T-helper 1 cell treated with Interleukin-12 subunit alpha and Interleukin-12 subunit beta and Interleukin-4 antibody, amounts not matched to agents 30 μg/mL and 1 μg/mL, for 36 hours (primary cell): ENCODE data around the gene AOPEP.

Experiments used
- H3K27ac Mint-ChIP-seq: one replicate; pipeline ENCODE4 v1.8.0; 2021; ENCODE audit warnings: mild to moderate bottlenecking, mixed read lengths
- H3K27me3 Mint-ChIP-seq: one replicate; pipeline ENCODE4 v1.8.0; 2021; ENCODE audit warnings: low read depth, mixed read lengths
- H3K36me3 Mint-ChIP-seq: one replicate; pipeline ENCODE4 v1.8.0; 2021; ENCODE audit warnings: low read depth, mixed read lengths
- H3K4me1 Mint-ChIP-seq: one replicate; pipeline ENCODE4 v1.8.0; 2021; ENCODE audit warnings: low read depth, mixed read lengths
- H3K4me3 Mint-ChIP-seq: one replicate; pipeline ENCODE4 v1.8.0; 2021; ENCODE audit warnings: mild to moderate bottlenecking, moderate library complexity, mixed read lengths
- H3K9me3 Mint-ChIP-seq: one replicate; pipeline ENCODE4 v1.8.0; 2021; ENCODE audit warnings: mixed read lengths

Gene AOPEP

DNA sequence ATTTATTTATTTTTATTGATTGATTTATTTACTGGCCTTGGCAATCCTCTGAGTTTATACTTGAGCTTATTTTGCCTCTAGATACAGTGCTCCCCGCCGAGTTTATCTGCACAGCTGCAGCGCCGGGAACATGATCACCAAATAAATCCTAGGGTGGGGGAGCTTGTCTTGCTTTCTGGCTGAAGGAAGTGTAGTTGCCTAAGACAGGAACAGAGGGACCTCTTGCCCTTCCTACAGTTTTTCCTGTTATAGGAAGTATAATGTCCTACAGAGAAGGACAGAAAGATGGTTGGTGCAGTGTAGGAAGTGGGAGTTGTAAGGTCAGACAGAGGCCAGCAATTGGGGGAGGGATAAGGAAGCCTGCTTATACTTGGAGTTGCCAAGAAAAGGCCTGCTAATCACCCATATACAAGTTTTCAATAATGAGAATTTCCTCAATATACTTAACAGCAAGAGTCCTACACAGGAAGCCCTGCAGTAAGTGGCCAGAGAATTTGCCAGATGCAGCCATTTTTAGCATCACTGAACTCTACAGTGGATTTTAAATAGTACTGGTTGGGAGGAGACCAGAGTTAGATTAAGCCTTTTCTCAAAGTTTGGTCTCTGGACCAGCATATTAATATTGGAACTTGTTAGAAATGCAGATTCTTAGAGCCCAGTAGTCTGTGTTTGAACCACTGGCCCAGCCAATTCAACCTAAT, 7.7 kb downstream of the AOPEP start:
- Mint-ChIP-seq H3K9me3 (no peaks in the 10 kb centered on the region), H3K36me3 (peaks cover 3% of the 10 kb centered on the region), H3K4me1 (no peaks in the 10 kb centered on the region), H3K27ac (no peak overlapping the region), H3K27me3 (no peaks in the 10 kb centered on the region), H3K4me3 (no peak overlapping the region)

DNA sequence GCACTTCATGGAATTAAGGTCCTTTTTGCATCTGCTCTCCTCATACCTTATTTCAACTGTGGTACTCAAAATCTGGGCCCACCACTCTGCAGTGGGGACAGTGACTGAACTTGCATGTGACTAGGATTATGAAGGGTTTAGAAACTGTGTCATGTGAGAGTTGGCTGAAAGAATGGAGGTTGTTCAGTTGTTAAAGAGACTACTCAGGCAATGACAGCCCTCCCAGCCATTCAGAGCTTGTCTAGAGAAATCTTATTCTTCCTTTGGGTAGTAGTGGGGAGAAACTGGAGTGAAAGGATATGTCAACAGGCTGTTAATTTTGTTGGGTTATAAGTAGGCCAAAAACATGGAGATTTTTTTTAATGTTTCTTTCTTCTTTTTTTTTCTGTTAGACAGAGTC, 10.3 kb downstream of the AOPEP start:
- Mint-ChIP-seq H3K36me3 (peaks cover 3% of the 10 kb centered on the region), H3K4me3 (no peak overlapping the region), H3K4me1 (no peaks in the 10 kb centered on the region), H3K9me3 (no peaks in the 10 kb centered on the region), H3K27me3 (no peaks in the 10 kb centered on the region), H3K27ac (no peak overlapping the region)

DNA sequence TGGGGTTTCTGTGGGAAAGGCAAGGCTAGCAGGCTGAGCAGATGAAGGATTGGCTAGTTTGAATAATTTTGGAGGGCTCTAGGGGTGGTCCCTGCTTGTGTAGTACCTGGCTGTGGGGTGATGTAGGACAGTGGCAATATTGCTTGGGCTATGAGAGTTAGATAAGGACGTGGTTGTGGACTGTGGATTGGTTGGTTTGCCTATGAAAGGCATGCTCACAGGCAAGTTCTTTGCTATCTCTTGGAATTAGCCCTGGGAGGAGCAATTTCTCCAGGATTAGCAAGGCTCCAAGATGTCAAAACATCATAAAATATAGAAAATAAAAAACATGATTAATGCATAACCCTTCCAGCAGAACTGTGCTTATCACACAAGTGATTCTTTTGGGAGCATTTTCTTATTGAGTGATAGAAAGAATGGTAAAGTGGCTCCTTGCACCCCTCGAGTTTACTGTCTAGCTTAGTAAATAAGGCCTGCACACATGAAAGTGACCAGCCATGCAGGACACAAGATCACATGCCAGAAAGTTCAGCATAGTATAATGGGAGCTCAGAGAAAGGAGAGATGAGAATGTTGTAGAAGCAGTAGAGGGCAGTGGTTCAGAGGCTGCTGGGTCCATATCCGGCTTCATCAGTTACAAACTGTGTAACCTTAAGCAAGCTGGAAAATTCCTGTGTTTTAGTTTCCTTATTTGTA, 13.8 kb downstream of the AOPEP start:
- Mint-ChIP-seq H3K4me1 (no peaks in the 10 kb centered on the region), H3K27ac (no peak overlapping the region), H3K4me3 (no peak overlapping the region), H3K36me3 (peaks cover 9% of the 10 kb centered on the region), H3K27me3 (no peaks in the 10 kb centered on the region), H3K9me3 (no peaks in the 10 kb centered on the region)

DNA sequence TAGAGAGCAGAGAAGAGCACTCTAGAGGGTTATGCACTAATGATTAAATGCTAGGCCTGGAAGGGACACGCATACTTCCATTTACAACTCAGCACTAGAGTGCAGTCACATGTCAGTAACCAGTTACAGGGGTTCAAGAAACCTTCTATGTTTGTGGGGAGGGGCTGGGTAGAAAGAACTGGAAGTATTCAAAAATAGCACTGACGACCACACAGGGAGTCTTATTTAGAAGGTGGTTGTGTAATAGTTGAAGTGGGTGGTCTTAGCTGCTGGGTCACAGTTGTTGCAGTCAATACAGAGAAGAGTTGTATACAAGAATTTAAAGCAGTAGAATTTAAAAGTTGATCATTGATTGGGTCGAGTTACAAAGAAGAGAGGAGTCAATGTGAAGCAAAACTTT, 15.4 kb downstream of the AOPEP start:
- H3K4me1 Mint-ChIP-seq, result no peaks in the 10 kb centered on the region
- H3K27me3 Mint-ChIP-seq, result no peaks in the 10 kb centered on the region
- H3K4me3 Mint-ChIP-seq, result no peak overlapping the region
- H3K36me3 Mint-ChIP-seq, result peaks cover 9% of the 10 kb centered on the region
- H3K27ac Mint-ChIP-seq, result no peak overlapping the region
- H3K9me3 Mint-ChIP-seq, result peaks cover 3% of the 10 kb centered on the region

DNA sequence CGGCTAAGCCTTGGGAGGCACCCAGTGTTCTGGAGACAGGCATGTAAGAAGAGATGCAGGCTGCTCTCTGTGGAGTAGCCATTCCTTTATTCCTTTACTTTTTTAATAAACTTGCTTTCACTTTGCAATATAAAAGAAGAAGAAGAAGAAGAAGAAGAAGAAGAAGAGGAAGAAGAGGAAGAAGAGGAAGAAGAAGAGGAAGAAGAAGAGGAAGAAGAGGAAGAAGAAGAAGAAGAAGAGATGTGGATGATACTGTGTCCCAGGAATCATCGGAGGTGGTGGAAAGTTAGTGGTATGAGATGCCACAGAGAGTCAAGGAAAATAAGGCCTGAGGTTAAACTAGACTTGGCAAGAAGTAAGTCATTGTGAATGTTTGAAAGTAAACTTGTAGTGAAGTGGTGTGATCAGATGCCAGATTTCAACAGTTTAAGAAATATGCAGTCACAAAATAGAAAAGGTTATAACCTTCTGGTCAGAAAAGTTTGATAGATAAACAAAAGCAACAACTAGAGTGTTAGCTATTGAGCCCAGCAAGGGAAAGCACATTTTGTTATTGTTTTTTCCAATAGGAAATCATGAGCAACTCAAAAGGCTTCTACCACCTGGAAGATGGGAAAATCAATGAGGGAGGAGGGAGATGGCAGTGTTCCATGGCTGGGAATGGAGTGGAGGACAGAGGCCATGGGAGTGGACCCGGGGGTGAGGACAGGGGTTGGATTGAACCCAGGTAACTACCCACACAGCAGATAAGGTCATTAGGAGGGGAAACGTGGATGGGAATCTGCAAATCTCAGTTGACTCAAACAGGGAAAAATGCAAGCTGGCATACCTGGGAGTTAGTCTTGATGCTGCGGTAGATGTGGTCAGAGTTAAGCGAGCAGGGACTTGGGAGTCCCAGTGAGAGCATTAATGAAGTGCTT, 16.8 kb downstream of the AOPEP start:
- H3K4me3 Mint-ChIP-seq, result no peak overlapping the region
- H3K27ac Mint-ChIP-seq, result no peak overlapping the region
- H3K36me3 Mint-ChIP-seq, result peaks cover 12% of the 10 kb centered on the region
- H3K27me3 Mint-ChIP-seq, result no peaks in the 10 kb centered on the region
- peaks cover 8% of the 10 kb centered on the region for H3K9me3 Mint-ChIP-seq
- no peaks in the 10 kb centered on the region for H3K4me1 Mint-ChIP-seq

DNA sequence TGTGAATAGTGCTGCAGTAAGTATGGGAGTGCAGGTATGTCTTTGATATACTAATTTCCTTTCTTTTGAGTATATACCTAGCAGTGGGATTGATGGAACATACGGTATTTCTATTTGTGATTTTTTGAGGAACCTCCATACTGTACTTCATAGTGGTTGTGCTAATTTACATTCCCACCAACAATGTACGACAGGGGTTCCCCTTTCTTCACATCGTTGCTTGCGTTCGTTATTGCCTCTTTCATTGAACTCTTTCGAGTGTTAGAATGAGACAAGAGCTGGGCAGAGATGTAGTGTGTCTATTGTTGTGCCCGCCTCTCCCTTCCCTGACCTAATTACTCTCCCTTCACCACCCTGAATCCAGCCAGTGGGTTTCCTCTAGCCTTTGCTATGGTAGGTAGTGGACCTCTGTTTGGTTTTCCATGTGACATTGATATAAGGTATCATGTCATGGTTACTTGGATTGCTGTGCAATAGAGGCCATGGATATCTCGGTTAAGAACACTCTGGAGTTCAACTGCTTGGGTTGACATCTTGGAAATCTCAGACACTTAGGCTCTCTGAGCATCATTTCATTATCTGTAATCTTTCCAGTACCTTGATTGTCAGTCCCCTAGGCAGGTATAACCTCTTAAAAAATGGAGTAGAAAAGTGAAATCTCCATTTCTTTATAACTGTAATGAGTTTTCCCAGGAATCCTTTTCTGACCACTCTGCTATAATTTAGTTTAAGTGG, 19.5 kb downstream of the AOPEP start:
- no peak overlapping the region for H3K27ac Mint-ChIP-seq
- H3K9me3 Mint-ChIP-seq, result peaks cover 26% of the 10 kb centered on the region
- H3K36me3 Mint-ChIP-seq, result peaks cover 21% of the 10 kb centered on the region
- no peak overlapping the region for H3K4me3 Mint-ChIP-seq
- no peaks in the 10 kb centered on the region for H3K27me3 Mint-ChIP-seq
- H3K4me1 Mint-ChIP-seq, result no peaks in the 10 kb centered on the region

DNA sequence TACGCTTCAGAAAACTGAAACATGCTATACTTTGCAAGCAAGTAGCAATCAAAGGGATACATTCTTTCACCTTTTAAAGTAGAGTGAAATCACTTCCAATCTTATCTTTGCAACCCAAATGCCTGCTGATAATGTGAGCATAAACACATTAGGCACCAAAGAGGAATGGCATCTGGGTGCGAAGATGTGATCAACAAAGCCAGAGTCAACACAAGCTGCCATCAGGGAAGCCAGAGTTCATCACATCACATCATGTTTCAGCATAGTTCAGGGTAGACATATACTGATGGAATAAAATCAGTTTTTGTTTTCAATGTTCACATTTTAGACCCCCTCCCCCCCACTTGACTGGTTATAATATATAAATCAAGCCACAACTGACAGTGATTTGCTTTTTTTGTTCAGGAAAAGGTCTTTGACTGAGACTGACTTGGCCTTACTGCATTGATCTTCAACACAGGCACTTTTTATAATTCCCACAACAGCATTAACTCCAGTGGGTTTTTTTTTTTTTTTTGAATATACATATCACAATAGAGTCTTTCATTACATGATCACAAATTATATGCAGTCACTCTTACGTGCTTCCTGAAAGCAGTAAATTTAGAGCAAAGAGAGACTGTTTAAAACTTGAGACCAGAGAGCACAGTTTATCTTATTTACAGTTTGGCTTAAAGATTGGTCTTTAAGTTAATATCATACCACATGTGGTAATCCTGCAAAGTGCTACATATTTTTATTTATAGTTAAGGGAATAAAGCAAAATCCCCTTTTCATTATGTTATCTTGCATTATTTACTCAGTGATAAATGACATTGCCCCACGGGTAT, 20.3 kb downstream of the AOPEP start:
- H3K4me1 Mint-ChIP-seq, result no peaks in the 10 kb centered on the region
- no peak overlapping the region for H3K27ac Mint-ChIP-seq
- no peaks in the 10 kb centered on the region for H3K27me3 Mint-ChIP-seq
- H3K36me3 Mint-ChIP-seq, result peaks cover 21% of the 10 kb centered on the region
- H3K4me3 Mint-ChIP-seq, result no peak overlapping the region
- peaks cover 26% of the 10 kb centered on the region for H3K9me3 Mint-ChIP-seq

DNA sequence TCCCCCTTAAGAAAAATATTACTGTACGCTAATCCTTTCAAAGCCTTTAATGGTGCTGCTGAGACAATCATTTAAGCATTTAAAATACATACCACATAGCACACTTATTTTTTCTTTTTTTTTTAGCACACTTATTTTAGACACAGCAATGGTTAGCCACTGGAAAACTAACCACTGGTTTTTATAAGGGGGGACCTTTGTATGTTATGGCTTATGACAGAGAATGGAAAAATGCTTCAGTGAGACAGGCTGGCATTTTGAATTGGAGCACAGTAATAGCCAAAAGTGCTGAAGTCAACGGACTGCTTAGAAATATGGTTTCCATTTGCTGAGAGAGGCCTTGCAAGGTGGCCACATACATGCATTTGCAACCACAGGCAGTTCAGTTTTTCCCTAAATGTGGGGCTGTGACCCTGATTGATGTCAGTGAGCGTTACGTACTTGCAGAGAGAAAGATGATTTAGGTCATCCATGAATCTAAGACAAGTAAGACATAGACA, 28.5 kb downstream of the AOPEP start:
- no peaks in the 10 kb centered on the region for H3K4me1 Mint-ChIP-seq
- H3K27me3 Mint-ChIP-seq, result no peaks in the 10 kb centered on the region
- H3K36me3 Mint-ChIP-seq, result peaks cover 5% of the 10 kb centered on the region
- peaks cover 3% of the 10 kb centered on the region for H3K9me3 Mint-ChIP-seq
- no peak overlapping the region for H3K4me3 Mint-ChIP-seq
- no peak overlapping the region for H3K27ac Mint-ChIP-seq

DNA sequence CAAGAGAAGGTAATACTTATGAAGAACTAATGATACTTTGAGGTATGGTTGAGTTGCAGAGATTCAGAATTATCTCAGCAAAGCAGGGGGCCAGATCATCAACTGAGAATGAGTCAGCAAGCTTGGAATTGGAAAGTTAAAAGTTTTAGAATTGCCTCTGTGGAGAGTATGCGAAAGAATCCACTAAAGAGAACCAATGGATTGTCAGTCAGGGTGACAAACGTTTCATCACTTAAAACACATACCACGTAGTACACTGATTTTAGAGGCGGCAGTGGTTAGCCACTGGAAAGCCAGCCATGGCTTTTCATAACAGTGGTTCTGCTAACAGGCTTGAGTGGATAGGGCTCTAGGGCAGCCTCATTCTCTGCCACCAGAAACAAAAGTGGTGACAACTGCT, 30.7 kb downstream of the AOPEP start:
- Mint-ChIP-seq H3K4me1 (peaks cover 4% of the 10 kb centered on the region), H3K4me3 (no peak overlapping the region), H3K9me3 (no peaks in the 10 kb centered on the region), H3K36me3 (peaks cover 3% of the 10 kb centered on the region), H3K27me3 (no peaks in the 10 kb centered on the region), H3K27ac (no peak overlapping the region)

DNA sequence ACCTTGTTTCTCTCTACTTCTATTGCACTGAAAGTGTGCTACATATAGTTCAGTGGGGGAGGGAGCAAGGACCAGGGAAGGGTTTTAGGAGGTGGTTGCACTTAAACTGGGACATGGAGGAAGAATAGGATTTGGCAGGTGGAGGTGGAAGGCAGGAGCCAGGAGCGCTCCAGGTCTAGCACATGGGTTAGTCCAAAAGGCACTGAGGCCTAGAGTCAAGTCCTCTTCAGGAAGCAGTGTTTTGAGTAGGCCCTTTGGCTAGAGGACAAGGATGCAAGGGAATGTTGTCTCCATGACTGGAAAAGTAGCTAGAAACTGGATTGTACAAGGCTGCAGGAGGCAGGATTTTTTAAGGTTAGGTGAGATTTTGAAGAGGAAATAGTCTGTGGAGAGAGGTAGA, 31.5 kb downstream of the AOPEP start:
- no peaks in the 10 kb centered on the region for H3K9me3 Mint-ChIP-seq
- no peak overlapping the region for H3K4me3 Mint-ChIP-seq
- H3K27ac Mint-ChIP-seq, result no peak overlapping the region
- H3K27me3 Mint-ChIP-seq, result no peaks in the 10 kb centered on the region
- H3K36me3 Mint-ChIP-seq, result peaks cover 2% of the 10 kb centered on the region
- H3K4me1 Mint-ChIP-seq, result peaks cover 4% of the 10 kb centered on the region

DNA sequence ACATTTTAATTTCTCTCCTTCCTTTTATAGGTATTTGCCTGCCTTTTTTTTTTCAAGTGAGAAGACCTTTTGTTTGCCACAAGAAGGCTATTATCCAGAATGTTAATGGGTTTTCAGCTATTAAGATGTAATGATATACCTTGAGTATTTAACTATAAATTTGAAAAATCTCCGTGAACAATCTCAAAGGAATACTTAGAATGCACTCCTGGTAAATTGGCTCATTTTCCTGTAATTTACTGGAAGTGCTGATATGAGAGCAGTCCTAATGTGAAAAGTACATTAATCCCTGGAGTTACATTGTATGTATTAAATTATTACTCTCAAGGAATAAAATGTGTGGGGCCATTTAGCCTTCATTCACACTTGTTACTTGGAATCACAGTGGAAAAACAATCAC, 32.4 kb downstream of the AOPEP start:
- Mint-ChIP-seq H3K27ac (no peak overlapping the region), H3K27me3 (no peaks in the 10 kb centered on the region), H3K4me1 (peaks cover 4% of the 10 kb centered on the region), H3K9me3 (no peaks in the 10 kb centered on the region), H3K4me3 (no peak overlapping the region), H3K36me3 (peaks cover 2% of the 10 kb centered on the region)

DNA sequence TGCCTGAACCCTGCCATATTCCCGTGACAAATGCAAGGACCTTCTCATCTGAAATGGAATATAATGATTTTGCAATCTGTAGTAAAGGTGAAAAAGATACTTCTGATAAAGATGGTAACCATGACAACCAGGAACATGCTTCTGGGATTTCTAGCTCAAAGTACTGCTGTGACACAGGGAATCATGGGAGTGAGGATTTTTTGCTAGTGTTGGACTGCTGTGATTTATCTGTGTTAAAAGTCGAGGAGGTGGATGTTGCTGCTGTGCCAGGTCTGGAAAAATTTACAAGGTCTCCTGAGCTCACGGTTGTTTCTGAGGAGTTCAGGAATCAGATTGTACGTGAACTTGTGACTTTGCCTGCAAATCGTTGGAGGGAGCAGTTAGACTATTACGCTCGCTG, 33.5 kb downstream of the AOPEP start:
- no peaks in the 10 kb centered on the region for H3K9me3 Mint-ChIP-seq
- H3K4me1 Mint-ChIP-seq, result peaks cover 4% of the 10 kb centered on the region
- H3K27ac Mint-ChIP-seq, result no peak overlapping the region
- peaks cover 2% of the 10 kb centered on the region for H3K36me3 Mint-ChIP-seq
- no peaks in the 10 kb centered on the region for H3K27me3 Mint-ChIP-seq
- H3K4me3 Mint-ChIP-seq, result no peak overlapping the region

DNA sequence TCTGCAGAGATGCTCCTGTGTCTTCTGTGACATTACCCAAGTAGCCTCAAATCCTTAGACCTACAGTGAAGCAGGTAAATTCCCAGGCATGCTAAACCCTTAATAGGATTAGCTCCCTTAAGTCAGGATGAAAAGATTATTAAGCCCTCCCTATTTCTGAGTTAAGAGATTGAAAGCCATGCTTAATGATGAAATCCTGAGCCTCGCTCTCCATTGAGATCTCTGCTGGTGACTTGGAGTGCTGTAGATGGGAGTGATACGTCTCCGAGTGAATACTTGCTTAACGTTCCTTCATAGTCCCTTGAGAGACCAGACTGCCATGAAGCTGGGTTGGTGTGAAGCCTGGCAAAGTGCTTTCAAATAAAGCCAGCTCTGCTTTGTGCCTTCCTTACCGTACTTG, 34.2 kb downstream of the AOPEP start:
- Mint-ChIP-seq H3K27me3 (no peaks in the 10 kb centered on the region), H3K4me3 (no peak overlapping the region)

More for the DNA sequence above, 34.2 kb downstream of the AOPEP start:
- Mint-ChIP-seq H3K36me3 (peaks cover 2% of the 10 kb centered on the region), H3K27ac (no peak overlapping the region), H3K4me1 (peaks cover 4% of the 10 kb centered on the region), H3K9me3 (no peaks in the 10 kb centered on the region)
